NCI-H526 (cell line): ENCODE results near the gene TMEM258.

Source experiments
- DNase-seq, 2 experiments: peaks; one replicate each; lab custom pipeline; 2025; lab: John Stamatoyannopoulos, UW

TMEM258 gene

GRCh38 chr11:61795876-61796526 is 3.6 kb upstream of the TMEM258 start:
- DNase-seq, result no peak

- DNase-seq, result no peak
Observed at GRCh38 chr11:61795459-61795858, 3.1 kb upstream of the TMEM258 start.

- DNase-seq, result no peak
Observed at GRCh38 chr11:61794579-61794978, 2.2 kb upstream of the TMEM258 start.

GRCh38 chr11:61793829-61794204 is 1.4 kb upstream of the TMEM258 start:
- no peak for DNase-seq

- DNase-seq, result peak; percentile 64 to 65
Observed at GRCh38 chr11:61793083-61793828, 857 bp upstream of the TMEM258 start.

GRCh38 chr11:61791737-61792309 is 576 bp downstream of the TMEM258 start:
- DNase-seq, result peak; percentile 65 to 71

GRCh38 chr11:61787928-61788491 is 4.4 kb downstream of the TMEM258 start:
- peak; percentile 47 to 82 for DNase-seq

- no peak for DNase-seq
Observed at GRCh38 chr11:61785837-61786402, 6.5 kb downstream of the TMEM258 start.

GRCh38 chr11:61784506-61784805 is 7.9 kb downstream of the TMEM258 start:
- no peak for DNase-seq

GRCh38 chr11:61783717-61784505 is 8.5 kb downstream of the TMEM258 start:
- DNase-seq, result no peak

- DNase-seq, result no peak
Observed at GRCh38 chr11:61782841-61783240, 9.6 kb downstream of the TMEM258 start.

GRCh38 chr11:61782299-61782698 is 10.1 kb downstream of the TMEM258 start:
- DNase-seq, result no peak

GRCh38 chr11:61781585-61781984 is 10.8 kb downstream of the TMEM258 start:
- no peak for DNase-seq

- DNase-seq, result no peak
Observed at GRCh38 chr11:61780581-61781162, 11.7 kb downstream of the TMEM258 start.

- no peak for DNase-seq
Observed at GRCh38 chr11:61779666-61780525, 12.5 kb downstream of the TMEM258 start.

GRCh38 chr11:61778920-61779650 is 13.3 kb downstream of the TMEM258 start:
- DNase-seq, result no peak

GRCh38 chr11:61778357-61778886 is 14.0 kb downstream of the TMEM258 start:
- no peak for DNase-seq

- peak in 1 of 2 experiments; percentile 24 for DNase-seq
Observed at GRCh38 chr11:61777234-61778090, 14.9 kb downstream of the TMEM258 start.
